Upper lobe of right lung (tissue), 1 donor: ENCODE results near the gene RBPMS2. TPM values are rescaled to one million over a fixed set of nuclear protein-coding genes. Genes with fewer than 3 reads are reported as not detected.

Experiments used
- ATAC-seq: fragments of 200-7000 bp; cut with Tn5 transposase; one replicate; pipeline ENCODE4 v1.9.1; 2020; ENCODE audit warnings: mild to moderate bottlenecking, moderate library complexity
- DNase-seq: peaks from one replicate; pipeline ENCODE4 v3.0.0-alpha.2; 2020
- H3K27ac ChIP-seq: fragments of 200-600 bp; one replicate; pipeline ENCODE4 v1.8.0; 2022
- H3K27me3 ChIP-seq: fragments of 200-600 bp; one replicate; pipeline ENCODE4 v1.8.0; 2022; ENCODE audit warnings: mild to moderate bottlenecking
- H3K36me3 ChIP-seq: fragments of 200-600 bp; one replicate; pipeline ENCODE4 v1.8.0; 2022
- H3K4me1 ChIP-seq: fragments of 200-600 bp; one replicate; pipeline ENCODE4 v1.8.0; 2022
- H3K4me3 ChIP-seq: fragments of 200-600 bp; one replicate; pipeline ENCODE4 v1.8.0; 2022; ENCODE audit warnings: mild to moderate bottlenecking
- H3K9me3 ChIP-seq: fragments of 200-600 bp; one replicate; pipeline ENCODE4 v1.8.0; 2022
- CTCF ChIP-seq: fragments of 200-600 bp; IDR thresholded peaks from one replicate; pipeline ENCODE4 v1.8.0; 2022; ENCODE audit warnings: antibody characterized with exemption
- intact Hi-C: fragments of 100-400 bp; cut with DNase I; formaldehyde crosslinking; loops from one replicate; pipeline ENCODE4 v1.11.0; 2022
- total RNA-seq: library from RNA; stranded (reverse); fragmentation: NEBNext Ultra II Directional; extraction: Animal tissue kit (Norgen Biotek cat#: 25700); gene quantifications from one replicate; pipeline ENCODE4 v1.2.1, GENCODE V29; 2021
- donor health status: DM: no; HTN: yes; CAD: no; lungs with severe emphysema.

Gene RBPMS2
- total RNA-seq, 1 donor from 2014 or later: 4.5 TPM

DNA sequence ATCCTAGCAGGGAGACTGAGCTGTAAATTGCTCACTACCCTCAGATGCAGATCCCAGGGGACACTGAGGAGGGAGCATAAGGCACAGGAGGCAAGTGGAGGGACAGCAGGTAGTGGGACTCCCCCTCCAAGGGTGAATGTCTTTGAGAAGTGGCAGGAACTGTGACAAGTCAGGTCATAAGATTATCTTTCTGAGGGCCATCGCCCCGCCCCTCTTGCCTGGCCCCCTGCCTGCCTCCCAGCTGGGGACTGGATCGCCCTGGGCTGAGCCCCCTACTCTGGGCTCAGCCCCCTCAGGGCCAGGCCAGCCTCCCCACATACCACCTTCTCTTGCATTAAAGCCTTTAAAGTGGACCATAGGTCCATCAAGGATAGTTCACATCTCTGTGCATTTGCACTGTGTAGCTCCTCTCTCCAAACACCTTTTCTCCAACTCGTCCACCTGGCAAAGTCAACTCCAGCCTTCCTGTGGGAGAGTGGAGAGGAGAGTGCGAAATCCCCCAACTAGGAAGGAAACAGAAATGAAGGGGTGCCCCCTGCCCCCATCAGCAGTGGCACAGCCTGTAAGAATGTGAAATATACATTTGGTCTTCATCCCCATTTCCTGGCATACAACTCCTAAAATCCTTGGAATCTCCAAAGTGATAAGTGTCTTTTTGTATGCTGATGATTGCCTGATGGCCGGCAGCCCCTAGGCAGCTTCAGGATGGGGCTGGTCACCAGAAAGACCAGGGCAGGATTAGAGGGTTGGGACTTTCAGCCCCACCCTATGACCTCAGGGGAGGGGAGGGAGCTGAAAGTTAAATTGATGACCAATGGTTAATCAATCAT, 35.3 kb upstream of the RBPMS2 start:
- Histone ChIP-seq H3K9me3 (no peaks in the 10 kb centered on the region), H3K36me3 (no peaks in the 10 kb centered on the region), H3K27me3 (no peaks in the 10 kb centered on the region), H3K27ac (no peak overlapping the region), H3K4me1 (no peaks in the 10 kb centered on the region), H3K4me3 (no peak overlapping the region)
- TF ChIP-seq CTCF: no peak
- DNase-seq: no peak
- intact Hi-C loops: loop anchor here (10.0 kb wide), 1 partner anchor 126 kb away; no protein-coding TSS in a partner anchor
- no peak for ATAC-seq

DNA sequence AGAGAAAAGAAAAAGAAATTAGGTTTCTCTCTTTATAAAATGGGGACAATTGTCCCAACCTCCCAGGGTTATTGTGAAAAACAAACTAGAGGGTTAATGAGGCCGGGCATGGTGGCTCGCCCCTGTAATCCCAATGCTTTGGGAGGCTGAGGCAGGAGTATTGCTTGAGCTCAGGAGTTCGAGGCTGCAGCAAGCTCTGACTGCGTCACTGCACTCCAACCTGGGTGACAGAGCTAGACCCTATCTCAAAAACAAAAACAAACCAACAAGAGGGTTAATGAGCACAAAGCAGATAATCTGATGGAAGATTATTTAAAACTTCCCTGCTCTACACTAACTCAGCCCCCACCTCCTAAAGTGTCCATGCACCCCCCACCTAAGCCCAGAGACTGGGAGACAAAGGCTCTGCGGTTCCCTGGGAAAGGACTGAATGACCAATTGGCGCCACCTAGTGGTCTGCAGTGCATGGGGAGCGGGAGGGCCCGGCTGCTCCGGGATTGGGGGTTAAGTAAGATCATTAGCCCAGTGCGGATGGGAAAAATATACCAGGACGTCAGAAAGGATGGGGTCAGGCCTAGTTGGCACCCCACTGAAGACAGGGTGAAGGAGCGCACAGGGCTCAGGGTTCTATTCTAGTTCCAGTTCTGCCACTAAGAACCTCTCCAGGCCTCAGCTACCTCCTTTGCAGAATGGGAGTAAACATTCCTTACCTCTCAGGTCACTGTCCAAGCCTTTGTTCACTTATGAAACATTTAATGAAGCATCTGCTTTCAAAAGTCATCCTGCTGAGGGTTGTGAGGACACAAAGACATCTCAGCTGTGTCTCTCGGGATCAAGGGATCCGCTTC, 34.5 kb upstream of the RBPMS2 start:
- Histone ChIP-seq H3K4me1 (no peaks in the 10 kb centered on the region), H3K36me3 (no peaks in the 10 kb centered on the region), H3K27me3 (no peaks in the 10 kb centered on the region), H3K27ac (no peak overlapping the region), H3K9me3 (no peaks in the 10 kb centered on the region), H3K4me3 (no peak overlapping the region)
- peak; percentile 88 for TF ChIP-seq CTCF
- intact Hi-C loops: loop anchor here (5.0 to 10.0 kb wide), 2 partner anchors 78 to 125 kb away; no protein-coding TSS in a partner anchor
- DNase-seq (peak; percentile 86), ATAC-seq (peak; percentile 92)

GRCh38 chr15:64808785-64809453, 33.5 kb upstream of the RBPMS2 start:
- no peak overlapping the region for H3K27ac ChIP-seq
- no peaks in the 10 kb centered on the region for H3K36me3 ChIP-seq
- TF ChIP-seq CTCF: no peak
- no peak overlapping the region for H3K4me3 ChIP-seq
- H3K27me3 ChIP-seq: no peaks in the 10 kb centered on the region
- no peaks in the 10 kb centered on the region for H3K9me3 ChIP-seq
- ATAC-seq: no peak
- intact Hi-C loops: loop anchor here (5.0 kb wide), 1 partner anchor 77 kb away; no protein-coding TSS in a partner anchor
- DNase-seq: no peak
- no peaks in the 10 kb centered on the region for H3K4me1 ChIP-seq

DNA sequence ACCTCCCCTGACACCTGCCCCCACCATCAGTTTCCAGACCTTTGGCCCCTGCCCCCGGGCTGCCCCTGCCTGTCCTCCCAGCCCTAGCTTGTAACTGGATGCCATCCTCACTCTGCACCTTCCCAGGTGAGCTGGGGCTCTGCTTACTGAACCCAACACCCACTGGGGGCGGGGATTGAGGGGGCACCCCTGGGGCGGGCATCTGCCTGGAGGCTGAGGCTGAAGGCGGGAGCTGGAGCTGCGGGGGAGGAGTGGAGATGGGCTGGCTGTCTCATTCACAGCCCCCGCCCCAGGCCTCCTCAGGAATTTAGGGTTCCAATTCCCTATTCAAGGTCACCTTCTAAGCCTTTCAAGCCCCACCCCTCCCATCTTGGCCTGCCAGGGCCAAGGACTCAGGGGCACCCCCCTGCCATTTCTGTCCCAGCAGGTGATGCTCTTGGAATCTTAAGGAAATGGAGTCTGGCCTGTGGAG, 32.4 kb upstream of the RBPMS2 start:
- ATAC-seq: no peak
- intact Hi-C loops: loop anchor here (5.0 kb wide), 1 partner anchor 75 kb away; no protein-coding TSS in a partner anchor

More for the DNA sequence above, 32.4 kb upstream of the RBPMS2 start:
- Histone ChIP-seq H3K4me1 (no peaks in the 10 kb centered on the region), H3K27me3 (no peaks in the 10 kb centered on the region), H3K9me3 (no peaks in the 10 kb centered on the region), H3K4me3 (no peak overlapping the region), H3K27ac (no peak overlapping the region), H3K36me3 (no peaks in the 10 kb centered on the region)
- no peak for DNase-seq
- no peak for TF ChIP-seq CTCF
